ENCODE measurements around the gene MMAB. TPM values are rescaled to one million over a fixed set of nuclear protein-coding genes. Genes with fewer than 3 reads are reported as not detected.

MMAB gene
- total RNA-seq, 4 donors from 2014 or later = 45.2 to 59.5 (median 52.3) TPM

GRCh38 chr12:109563291-109564284 lies 9.7 kb downstream of the MMAB start:
- no peak for TF ChIP-seq POLR2A (IDR thresholded peaks at IDR 0.05)
- intact Hi-C loops (cut with DNase I) = no loop called here
- 85 to 89% methylated on average over 8 to 10 of the region's 30 CpGs for WGBS, 2 donors
- no peaks in the 10 kb centered on the region for H3K27me3 ChIP-seq
- no peak overlapping the region for H3K27ac ChIP-seq
- DNase-seq = no peak
- peaks cover 0 to 3% (median 0%) of the 10 kb centered on the region in 3 donors for H3K4me1 ChIP-seq
- no peaks in the 10 kb centered on the region for H3K9me3 ChIP-seq
- H3K36me3 ChIP-seq = peaks cover 0 to 98% (median 8%) of the 10 kb centered on the region in 3 donors
- no peak overlapping the region for H3K4me3 ChIP-seq

- Histone ChIP-seq H3K4me1 (peaks cover 0 to 10% (median 0%) of the 10 kb centered on the region in 3 donors), H3K27ac (no peak overlapping the region), H3K4me3 (no peak overlapping the region), H3K9me3 (no peaks in the 10 kb centered on the region), H3K36me3 (peaks cover 0 to 98% (median 8%) of the 10 kb centered on the region in 3 donors), H3K27me3 (no peaks in the 10 kb centered on the region)
- TF ChIP-seq, protein P1, sequence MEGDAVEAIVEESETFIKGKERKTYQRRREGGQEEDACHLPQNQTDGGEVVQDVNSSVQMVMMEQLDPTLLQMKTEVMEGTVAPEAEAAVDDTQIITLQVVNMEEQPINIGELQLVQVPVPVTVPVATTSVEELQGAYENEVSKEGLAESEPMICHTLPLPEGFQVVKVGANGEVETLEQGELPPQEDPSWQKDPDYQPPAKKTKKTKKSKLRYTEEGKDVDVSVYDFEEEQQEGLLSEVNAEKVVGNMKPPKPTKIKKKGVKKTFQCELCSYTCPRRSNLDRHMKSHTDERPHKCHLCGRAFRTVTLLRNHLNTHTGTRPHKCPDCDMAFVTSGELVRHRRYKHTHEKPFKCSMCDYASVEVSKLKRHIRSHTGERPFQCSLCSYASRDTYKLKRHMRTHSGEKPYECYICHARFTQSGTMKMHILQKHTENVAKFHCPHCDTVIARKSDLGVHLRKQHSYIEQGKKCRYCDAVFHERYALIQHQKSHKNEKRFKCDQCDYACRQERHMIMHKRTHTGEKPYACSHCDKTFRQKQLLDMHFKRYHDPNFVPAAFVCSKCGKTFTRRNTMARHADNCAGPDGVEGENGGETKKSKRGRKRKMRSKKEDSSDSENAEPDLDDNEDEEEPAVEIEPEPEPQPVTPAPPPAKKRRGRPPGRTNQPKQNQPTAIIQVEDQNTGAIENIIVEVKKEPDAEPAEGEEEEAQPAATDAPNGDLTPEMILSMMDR (IDR thresholded peaks at IDR 0.05) = no peak
- no peak for TF ChIP-seq POLR2A (IDR thresholded peaks at IDR 0.05)
- 82 to 90% methylated on average over 3 to 4 of the region's 4 CpGs for WGBS, 2 donors
- intact Hi-C loops (cut with DNase I) = no loop called here
- DNase-seq = no peak
Observed at GRCh38 chr12:109562871-109563270, 10.4 kb downstream of the MMAB start.

DNA sequence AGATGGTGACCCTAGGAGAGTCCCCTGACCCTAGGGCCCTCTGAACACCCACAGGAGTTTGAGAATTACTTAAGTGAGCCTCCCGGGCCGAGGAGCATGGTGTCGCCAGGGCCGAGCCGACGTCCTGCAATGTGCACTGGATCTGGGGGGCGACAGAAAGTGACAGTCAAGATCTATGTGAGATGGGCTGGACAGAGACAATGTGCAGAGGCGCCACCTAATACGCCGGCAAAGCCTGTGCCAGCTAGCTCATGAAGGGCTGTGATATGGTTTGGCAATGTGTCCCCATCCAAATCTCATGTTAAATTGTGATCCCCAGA lies 11.6 kb downstream of the MMAB start:
- Histone ChIP-seq H3K27me3 (no peaks in the 10 kb centered on the region), H3K9me3 (no peaks in the 10 kb centered on the region), H3K4me1 (peaks cover 0 to 20% (median 0%) of the 10 kb centered on the region in 3 donors), H3K27ac (no peak overlapping the region), H3K36me3 (peaks cover 0 to 96% (median 8%) of the 10 kb centered on the region in 3 donors), H3K4me3 (no peak overlapping the region)
- intact Hi-C loops (cut with DNase I) = no loop called here
- TF ChIP-seq, protein P1 (IDR thresholded peaks at IDR 0.05) = no peak
- TF ChIP-seq POLR2A (IDR thresholded peaks at IDR 0.05) = no peak
- 92 to 100% methylated on average over 5 to 9 of the region's 10 CpGs for WGBS, 2 donors
- DNase-seq = no peak

DNA sequence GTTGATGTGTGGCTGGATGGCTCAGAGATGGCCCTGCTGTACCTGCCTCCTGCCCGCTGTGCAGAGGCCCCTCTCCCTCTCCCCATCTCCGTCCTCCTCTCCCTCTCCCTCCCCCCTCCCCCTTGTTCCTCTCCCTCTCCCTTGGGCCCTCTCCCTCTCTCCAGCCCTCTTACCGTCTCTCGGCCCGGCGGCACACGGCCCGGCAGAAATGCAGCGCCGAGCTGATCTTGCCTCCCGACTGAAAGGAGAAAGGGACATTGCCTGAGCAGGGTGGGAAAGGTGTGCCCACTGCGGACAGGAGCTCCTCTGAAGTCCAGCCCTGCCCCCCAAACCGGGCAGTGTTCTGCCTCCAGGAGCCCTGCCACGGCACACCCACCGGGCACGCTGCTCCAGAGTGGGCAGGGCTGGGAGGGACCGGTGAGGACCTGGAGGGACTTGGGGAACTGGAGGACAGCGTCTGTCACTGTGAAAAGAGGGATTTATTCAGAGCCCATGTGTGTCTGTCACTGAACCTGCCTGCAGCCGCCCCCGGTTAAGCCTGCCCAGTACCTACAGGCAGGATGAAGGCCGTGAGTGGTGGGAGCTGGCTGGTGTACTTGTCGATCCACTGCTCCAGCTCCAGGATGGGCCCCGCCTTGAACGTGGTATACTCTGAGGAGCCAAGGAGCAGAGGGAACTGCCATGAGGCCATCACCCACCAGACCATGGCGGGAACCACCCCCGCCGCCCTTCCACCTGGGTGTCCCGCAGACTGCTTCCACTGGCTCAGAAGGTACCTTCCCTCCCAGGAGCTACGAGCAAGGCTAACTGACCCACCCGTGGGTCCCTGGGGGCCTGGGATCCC lies 12.2 kb downstream of the MMAB start:
- TF ChIP-seq POLR2A (IDR thresholded peaks at IDR 0.05) = no peak
- TF ChIP-seq, protein P1 (IDR thresholded peaks at IDR 0.05) = no peak
- Histone ChIP-seq H3K9me3 (no peaks in the 10 kb centered on the region), H3K36me3 (peaks cover 0 to 91% (median 8%) of the 10 kb centered on the region in 3 donors), H3K4me3 (no peak overlapping the region), H3K4me1 (peaks cover 0 to 21% (median 0%) of the 10 kb centered on the region in 3 donors), H3K27me3 (no peaks in the 10 kb centered on the region), H3K27ac (no peak overlapping the region)
- WGBS, 2 donors = 65 to 96% methylated on average over 2 to 5 of the region's 30 CpGs
- DNase-seq = no peak
- intact Hi-C loops (cut with DNase I) = no loop called here

DNA sequence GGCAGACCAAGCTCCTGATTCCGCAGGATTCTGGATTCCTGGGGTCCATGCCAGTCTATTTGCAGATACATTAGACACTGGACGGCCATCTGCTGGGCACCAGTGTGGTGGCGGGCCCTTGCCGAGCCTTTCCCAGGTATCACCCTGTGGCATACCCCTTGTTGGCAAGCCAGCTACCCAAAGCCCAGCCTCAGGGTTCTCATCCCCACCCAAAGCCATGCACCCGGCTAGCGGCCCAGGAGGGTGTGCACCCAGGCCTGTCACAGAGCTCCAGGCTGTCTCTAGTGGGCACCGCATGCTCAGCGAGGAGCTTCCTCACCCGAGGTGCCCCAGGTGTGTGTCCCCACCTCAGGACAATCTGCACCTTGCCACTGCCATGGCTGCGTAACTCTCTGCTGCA lies 13.7 kb downstream of the MMAB start:
- H3K9me3 ChIP-seq = no peaks in the 10 kb centered on the region
- peaks cover 0 to 21% (median 0%) of the 10 kb centered on the region in 3 donors for H3K4me1 ChIP-seq
- 82 to 84% methylated on average over 4 to 10 of the region's 10 CpGs for WGBS, 2 donors
- no peak overlapping the region for H3K27ac ChIP-seq
- TF ChIP-seq, protein P1 (IDR thresholded peaks at IDR 0.05) = no peak
- TF ChIP-seq POLR2A (IDR thresholded peaks at IDR 0.05) = no peak
- no peak overlapping the region for H3K4me3 ChIP-seq
- intact Hi-C loops (cut with DNase I) = no loop called here
- peaks cover 0 to 4% (median 0%) of the 10 kb centered on the region in 4 donors for H3K27me3 ChIP-seq
- H3K36me3 ChIP-seq = peaks cover 0 to 76% (median 8%) of the 10 kb centered on the region in 3 donors
- no peak for DNase-seq
